ENCODE data around the gene PLGRKT.
"Not testable (repeated sequence)": the region's sequence is repeated elsewhere in the genome, so short reads cannot be mapped to it uniquely, and the experiment has no call there.

Gene PLGRKT

GRCh38 chr9:5392285-5392684, 45.4 kb downstream of the PLGRKT start:
- FAIRE-seq = no peak
- no peak for DNase-seq (ENCODE audit: extremely low spot score, insufficient read length, low read depth)

GRCh38 chr9:5389109-5389732, 48.5 kb downstream of the PLGRKT start:
- FAIRE-seq = peak; percentile 78
- DNase-seq (ENCODE audit: extremely low spot score, insufficient read length, low read depth) = no peak

DNA sequence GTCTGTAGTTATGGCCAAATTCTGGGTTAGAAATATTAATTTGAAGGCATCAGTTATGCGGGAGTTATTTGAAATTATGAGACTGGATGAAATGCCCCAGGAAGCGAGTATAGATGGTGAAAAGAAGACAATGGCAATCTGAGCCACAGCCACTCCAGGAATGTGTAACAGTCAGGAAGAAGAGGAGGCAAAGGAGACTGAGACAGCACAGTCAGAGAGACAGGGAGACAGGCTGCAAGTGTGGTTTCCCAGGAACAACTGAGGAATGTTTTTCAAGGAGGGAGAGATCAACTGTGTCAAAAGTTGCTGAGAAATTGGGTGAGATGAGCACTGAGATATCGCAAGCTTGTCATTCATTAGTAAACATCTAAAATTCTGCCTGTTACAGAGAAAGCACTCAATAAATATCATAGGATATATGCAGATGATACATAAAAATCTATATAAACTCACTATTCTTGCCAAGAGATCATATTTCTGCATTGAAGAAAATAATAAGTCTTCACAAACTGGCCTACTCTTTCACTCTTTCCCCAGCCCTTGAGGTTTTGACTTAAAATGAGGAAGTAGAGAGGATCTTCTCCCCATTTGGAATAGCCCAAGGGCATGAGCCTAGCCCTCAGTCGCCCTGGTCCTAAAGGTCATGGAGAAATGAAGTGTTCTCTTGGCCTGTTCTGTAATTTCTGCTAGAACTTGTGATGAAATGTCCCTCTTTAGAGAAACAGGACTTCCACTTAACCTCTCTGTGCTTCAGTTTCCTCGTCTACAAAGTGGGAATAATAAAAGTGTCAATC, 49.5 kb downstream of the PLGRKT start:
- DNase-seq (ENCODE audit: extremely low spot score, insufficient read length, low read depth) (no peak), FAIRE-seq (no peak)

DNA sequence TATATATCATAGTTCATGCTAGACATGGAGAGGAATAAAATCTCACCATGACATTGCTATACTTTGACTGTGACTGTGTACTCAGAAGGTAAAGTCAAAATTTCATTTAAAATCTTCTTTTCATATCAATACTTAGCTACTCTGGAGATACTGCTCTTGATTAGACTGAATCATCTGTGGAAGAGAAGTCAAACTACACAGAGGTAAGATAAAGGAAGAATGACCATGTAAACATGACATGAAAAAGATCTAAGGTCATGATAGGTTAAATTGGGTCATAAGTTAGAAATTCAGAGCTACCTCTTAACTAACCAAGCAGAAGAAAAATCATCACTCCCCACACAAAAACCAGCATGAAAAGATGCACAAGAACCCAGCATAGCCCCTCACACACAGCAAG, 53.3 kb downstream of the PLGRKT start:
- no peak for DNase-seq (ENCODE audit: extremely low spot score, insufficient read length, low read depth)
- FAIRE-seq = no peak

- FAIRE-seq = peak; percentile 47
- DNase-seq (ENCODE audit: extremely low spot score, insufficient read length, low read depth) = no peak
Measured at GRCh38 chr9:5382479-5382878, 55.2 kb downstream of the PLGRKT start.

GRCh38 chr9:5375790-5376477, 61.8 kb downstream of the PLGRKT start:
- no peak for DNase-seq (ENCODE audit: extremely low spot score, insufficient read length, low read depth)
- peak; percentile 47 for FAIRE-seq

DNA sequence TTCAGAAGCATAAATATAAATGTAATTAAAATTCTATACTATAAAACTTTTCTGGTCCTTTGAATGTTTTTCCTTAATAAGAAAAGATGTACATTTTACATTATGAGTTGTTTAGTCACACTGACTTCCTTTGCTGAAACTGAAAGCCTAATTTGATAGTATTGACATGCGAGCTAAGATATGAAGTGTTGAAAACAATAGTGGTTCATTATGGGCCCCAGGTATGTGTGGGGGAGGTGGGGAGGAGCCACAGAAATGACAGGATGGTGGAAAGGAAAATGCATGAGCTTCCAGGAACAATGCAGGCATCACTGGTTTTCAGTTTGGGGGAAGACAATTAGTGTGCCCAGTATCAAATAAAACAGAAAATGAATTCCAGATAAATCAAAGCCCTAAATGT, 62.6 kb downstream of the PLGRKT start:
- FAIRE-seq (no peak), DNase-seq (ENCODE audit: extremely low spot score, insufficient read length, low read depth) (no peak)

DNA sequence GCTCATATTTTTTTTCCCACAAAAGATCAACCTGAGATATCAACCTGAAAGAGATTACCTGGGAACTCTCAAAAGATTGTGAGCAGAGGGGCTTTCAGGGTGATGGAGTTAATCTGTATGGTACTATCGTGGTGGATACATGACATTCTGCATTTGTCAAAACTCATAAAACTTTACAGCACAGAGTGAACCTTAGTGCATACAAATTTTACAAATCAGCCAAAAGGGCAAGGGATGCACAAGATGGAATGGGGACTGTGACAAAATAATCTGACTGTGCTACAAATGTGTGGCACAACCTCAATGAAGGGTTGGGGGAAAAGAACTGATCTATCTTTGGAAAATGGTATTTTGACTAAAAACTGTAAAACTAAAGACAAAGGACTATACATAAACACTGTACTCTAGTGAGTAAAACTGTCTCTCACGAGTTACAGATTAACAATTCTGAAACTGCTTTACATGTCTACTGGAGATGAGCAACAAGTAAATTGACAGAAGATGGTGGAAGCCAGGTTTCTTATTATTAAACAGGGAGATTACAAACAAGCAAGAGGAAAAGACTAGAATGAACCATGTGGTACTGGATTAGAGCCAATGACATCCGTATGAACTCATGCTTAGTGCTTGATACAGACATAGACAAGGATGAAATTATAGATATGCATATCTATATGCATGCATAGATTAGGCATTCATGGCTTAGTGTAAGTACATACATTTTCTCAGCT, 73.3 kb downstream of the PLGRKT start:
- peak; percentile 92 for FAIRE-seq

DNA sequence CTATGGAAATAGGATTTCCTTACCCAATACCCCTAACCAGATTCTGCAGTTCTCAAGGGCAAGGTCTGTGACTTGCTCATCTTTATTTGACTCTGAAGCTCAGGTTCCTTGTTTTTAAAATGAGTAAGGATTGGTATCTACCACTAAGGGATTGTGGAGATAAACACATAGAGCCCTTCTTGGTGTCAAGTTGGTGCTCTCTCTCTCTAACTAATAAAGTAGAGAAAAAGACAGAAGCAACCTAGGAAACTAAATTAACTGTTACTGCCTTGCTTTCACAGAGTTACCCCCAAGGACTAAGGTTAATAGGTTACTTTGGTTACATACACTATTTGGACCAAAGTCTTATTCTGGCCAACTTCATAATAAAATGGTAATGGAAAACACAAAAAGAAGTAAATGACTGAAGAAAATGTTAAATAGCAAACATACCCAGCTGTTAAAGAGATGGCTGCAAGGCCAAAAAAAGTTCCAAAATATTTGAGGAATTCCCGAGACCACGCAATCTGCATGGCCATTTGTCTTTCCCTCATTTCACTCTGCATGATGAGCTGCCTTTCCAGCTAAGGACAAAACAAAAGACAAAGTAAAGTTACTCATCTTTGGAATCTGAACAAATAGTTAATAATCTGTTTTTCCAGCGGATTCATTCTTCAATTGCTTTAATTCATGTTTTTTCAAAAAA, 76.3 kb downstream of the PLGRKT start:
- FAIRE-seq (no peak), DNase-seq (ENCODE audit: extremely low spot score, insufficient read length, low read depth) (no peak)

More for the DNA sequence above, 73.3 kb downstream of the PLGRKT start:
- DNase-seq (ENCODE audit: extremely low spot score, insufficient read length, low read depth) = no peak

DNA sequence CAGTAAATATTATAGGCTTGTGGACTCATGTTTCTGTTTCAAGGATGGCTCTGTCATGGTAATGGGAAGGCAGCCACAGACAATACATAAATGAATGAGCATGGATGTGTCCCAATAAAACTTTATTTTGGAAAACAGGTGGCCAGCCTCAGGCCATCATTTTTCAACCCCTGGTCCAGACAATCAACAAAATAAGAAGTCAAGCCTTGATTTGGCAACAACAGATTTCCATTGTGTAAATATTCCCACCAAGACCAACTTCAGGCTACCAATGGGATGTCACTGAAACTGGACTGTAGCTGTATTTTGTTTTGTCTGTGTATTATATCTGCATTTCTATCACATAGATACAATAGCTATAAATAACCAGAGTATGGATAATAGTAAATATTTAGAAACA, 77.4 kb downstream of the PLGRKT start:
- DNase-seq (ENCODE audit: extremely low spot score, insufficient read length, low read depth) = no peak
- FAIRE-seq = peak; percentile 50

GRCh38 chr9:5357431-5358105, 80.2 kb downstream of the PLGRKT start:
- FAIRE-seq = no peak
- DNase-seq (ENCODE audit: extremely low spot score, insufficient read length, low read depth) = no peak

- FAIRE-seq (no peak), DNase-seq (ENCODE audit: extremely low spot score, insufficient read length, low read depth) (no peak)
Measured at GRCh38 chr9:5355817-5356216, 81.9 kb downstream of the PLGRKT start.

- no peak for FAIRE-seq
Measured at GRCh38 chr9:5355226-5355625, 82.5 kb downstream of the PLGRKT start.

GRCh38 chr9:5354184-5354583, 83.5 kb downstream of the PLGRKT start:
- FAIRE-seq (no peak), DNase-seq (ENCODE audit: extremely low spot score, insufficient read length, low read depth) (no peak)

More at GRCh38 chr9:5355226-5355625, 82.5 kb downstream of the PLGRKT start:
- DNase-seq (ENCODE audit: extremely low spot score, insufficient read length, low read depth) = no peak

GRCh38 chr9:5352637-5353248, 85.0 kb downstream of the PLGRKT start:
- FAIRE-seq (peak; percentile 75), DNase-seq (ENCODE audit: extremely low spot score, insufficient read length, low read depth) (no peak)

GRCh38 chr9:5338992-5339981, 98.4 kb downstream of the PLGRKT start, which contains the start of gene RLN1:
Gene RLN1 (minus strand): TSS chr9:5339876. CDS start chr9:5339746, 130 bp downstream.
- peak; percentile 100 for FAIRE-seq
- DNase-seq (ENCODE audit: extremely low spot score, insufficient read length, low read depth) = not testable (repeated sequence)

- DNase-seq (ENCODE audit: extremely low spot score, insufficient read length, low read depth) = no peak
- FAIRE-seq = peak; percentile 72
Measured at GRCh38 chr9:5336688-5337087, 101.0 kb downstream of the PLGRKT start.
